ENCODE data around the gene SPIRE2. TPM values are rescaled to one million over a fixed set of nuclear protein-coding genes. Genes with fewer than 3 reads are reported as not detected.

SPIRE2 gene
- total and polyA plus RNA-seq, 7 donors: 0.82 to 44.0 (median 5.3) TPM

DNA sequence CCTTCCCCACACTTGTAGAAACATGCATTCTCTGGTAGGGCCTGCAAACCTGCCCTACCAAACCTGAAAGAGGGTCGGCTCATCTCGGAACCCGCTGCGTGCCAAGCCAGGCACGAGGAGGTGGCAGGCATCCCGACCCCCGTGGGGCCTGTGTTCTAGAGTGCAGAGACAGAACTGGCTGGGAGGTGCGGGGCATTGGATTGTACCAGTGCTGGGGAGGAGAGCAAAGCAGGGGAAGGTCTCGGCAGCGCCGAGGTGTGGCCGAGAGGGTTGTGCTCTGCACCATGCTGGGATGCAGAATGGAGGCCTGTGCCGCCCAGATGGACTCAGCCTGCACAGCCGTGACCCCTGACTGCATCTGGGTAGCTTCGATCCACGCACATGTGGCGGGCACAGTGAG is 72.6 kb downstream of the SPIRE2 start:
- Histone ChIP-seq H3K27ac (no peak overlapping the region), H3K9me3 (no peaks in the 10 kb centered on the region), H3K27me3 (no peaks in the 10 kb centered on the region), H3K4me1 (no peaks in the 10 kb centered on the region), H3K36me3 (peaks cover 45 to 88% (median 74%) of the 10 kb centered on the region in 4 donors), H3K4me3 (no peak overlapping the region)
- DNase-seq: no peak
- WGBS, 2 donors: 96 to 97% methylated on average over 17 of the region's 17 CpGs
- intact Hi-C loops (cut with DNase I): no loop called here
- TF ChIP-seq POLR2A (IDR thresholded peaks at IDR 0.05) (no peak), CTCF (IDR thresholded peaks at IDR 0.05) (no peak), POLR2AphosphoS5 (IDR thresholded peaks at IDR 0.05) (no peak), EP300 (IDR thresholded peaks at IDR 0.05) (no peak)

GRCh38 chr16:89902980-89903379 is 74.7 kb downstream of the SPIRE2 start:
- 95 to 96% methylated on average over 11 of the region's 11 CpGs for WGBS, 2 donors
- no peaks in the 10 kb centered on the region for H3K4me1 ChIP-seq
- peaks cover 56 to 83% (median 70%) of the 10 kb centered on the region in 4 donors for H3K36me3 ChIP-seq
- H3K4me3 ChIP-seq: no peak overlapping the region
- no peak for TF ChIP-seq POLR2A (IDR thresholded peaks at IDR 0.05)
- TF ChIP-seq CTCF (IDR thresholded peaks at IDR 0.05): no peak
- TF ChIP-seq POLR2AphosphoS5 (IDR thresholded peaks at IDR 0.05): no peak
- TF ChIP-seq EP300 (IDR thresholded peaks at IDR 0.05): no peak
- H3K27ac ChIP-seq: no peak overlapping the region
- peak; percentile 63 for DNase-seq
- intact Hi-C loops (cut with DNase I): no loop called here
- no peaks in the 10 kb centered on the region for H3K27me3 ChIP-seq
- no peaks in the 10 kb centered on the region for H3K9me3 ChIP-seq

DNA sequence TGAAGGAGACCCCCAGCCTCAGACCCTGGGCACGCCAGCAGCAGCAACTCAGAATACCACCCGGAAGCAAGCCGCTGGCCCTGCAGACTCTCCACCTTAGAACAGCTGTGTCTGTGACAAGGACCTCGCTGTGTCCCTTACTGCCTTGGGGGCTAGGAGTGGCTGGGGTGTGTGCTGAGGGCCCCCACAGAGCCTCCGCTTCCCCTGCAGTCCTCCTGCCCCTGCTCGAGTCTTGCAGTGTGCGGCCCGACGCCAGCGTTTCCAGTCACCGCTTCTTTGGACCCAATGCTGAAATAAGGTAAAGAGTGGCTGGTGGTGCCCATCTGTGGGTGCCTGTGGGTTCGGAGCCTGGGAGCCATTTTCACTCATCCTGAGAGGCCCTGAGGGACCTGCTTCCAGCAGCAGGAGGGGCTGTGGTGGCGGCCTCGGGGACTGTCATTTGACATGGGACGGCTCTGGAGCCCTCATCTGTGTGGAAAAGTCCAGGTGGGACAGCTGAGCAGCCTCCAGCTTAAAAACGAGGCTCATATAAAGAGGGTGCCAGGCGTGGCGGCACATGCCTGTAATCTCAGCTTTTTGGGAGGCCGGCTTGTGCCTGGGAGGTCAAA is 75.7 kb downstream of the SPIRE2 start:
- no peaks in the 10 kb centered on the region for H3K9me3 ChIP-seq

DNA sequence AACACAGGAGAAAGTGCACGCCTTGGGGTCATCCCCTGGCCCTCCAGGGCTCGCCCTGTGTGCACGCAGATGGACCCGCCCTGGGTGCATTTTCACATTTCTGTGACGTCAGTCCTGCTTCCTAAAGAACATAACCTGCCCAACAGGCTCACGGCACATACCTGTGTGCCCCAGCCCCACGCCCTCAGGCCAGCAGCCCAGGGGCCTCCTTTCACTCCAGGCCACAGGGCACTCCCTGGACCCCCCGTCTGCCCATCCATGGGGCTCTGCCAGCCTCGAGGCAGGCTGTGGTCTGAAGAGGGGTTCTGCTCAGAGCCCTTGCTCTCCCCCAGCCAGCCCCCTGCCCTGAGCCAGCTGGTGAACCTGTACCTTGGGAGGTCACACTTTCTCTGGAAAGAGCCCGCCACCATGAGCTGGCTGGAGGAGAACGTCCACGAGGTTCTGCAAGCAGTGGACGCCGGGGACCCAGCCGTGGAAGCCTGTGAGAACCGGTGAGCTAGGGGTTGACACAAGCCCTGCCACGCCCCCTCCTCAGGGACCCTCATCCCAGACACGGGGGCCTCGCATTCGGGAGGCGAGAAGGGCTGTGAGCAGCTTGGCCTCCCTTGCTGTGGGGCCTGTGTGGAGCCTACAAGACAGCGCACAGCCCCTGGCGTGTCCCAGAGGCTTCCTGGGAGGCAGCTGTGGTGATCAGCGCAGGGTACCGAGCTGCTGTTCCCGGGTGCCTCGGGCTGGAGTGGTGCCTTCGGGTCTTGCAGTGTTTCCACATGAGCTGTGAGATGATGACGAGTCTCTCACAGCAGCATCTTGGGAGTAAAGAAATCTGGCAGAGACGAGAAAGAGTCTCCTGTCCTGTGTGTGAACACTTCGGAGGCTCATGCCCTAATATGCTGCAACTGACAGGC is 76.6 kb downstream of the SPIRE2 start:
- WGBS, 2 donors: 88 to 92% methylated on average over 31 of the region's 31 CpGs
- Histone ChIP-seq H3K4me3 (no peak overlapping the region), H3K4me1 (peaks cover 0 to 2% (median under 1%) of the 10 kb centered on the region in 4 donors), H3K27me3 (no peaks in the 10 kb centered on the region), H3K9me3 (no peaks in the 10 kb centered on the region), H3K27ac (no peak overlapping the region), H3K36me3 (peaks cover 42 to 78% (median 58%) of the 10 kb centered on the region in 4 donors)
- DNase-seq: no peak
- intact Hi-C loops (cut with DNase I): no loop called here
- no peak for TF ChIP-seq CTCF (IDR thresholded peaks at IDR 0.05)
- no peak for TF ChIP-seq EP300 (IDR thresholded peaks at IDR 0.05)
- TF ChIP-seq POLR2A (IDR thresholded peaks at IDR 0.05): no peak
- TF ChIP-seq POLR2AphosphoS5 (IDR thresholded peaks at IDR 0.05): no peak

More for the DNA sequence above, 75.7 kb downstream of the SPIRE2 start:
- no peaks in the 10 kb centered on the region for H3K4me1 ChIP-seq
- DNase-seq: peak; percentile 58
- no peak overlapping the region for H3K27ac ChIP-seq
- TF ChIP-seq POLR2A (IDR thresholded peaks at IDR 0.05): no peak
- TF ChIP-seq POLR2AphosphoS5 (IDR thresholded peaks at IDR 0.05): no peak
- no peak for TF ChIP-seq EP300 (IDR thresholded peaks at IDR 0.05)
- TF ChIP-seq CTCF (IDR thresholded peaks at IDR 0.05): no peak
- no peak overlapping the region for H3K4me3 ChIP-seq
- intact Hi-C loops (cut with DNase I): no loop called here
- 92 to 93% methylated on average over 19 of the region's 19 CpGs for whole genome bisulfite sequencing, 2 donors
- peaks cover 49 to 81% (median 63%) of the 10 kb centered on the region in 4 donors for H3K36me3 ChIP-seq
- H3K27me3 ChIP-seq: no peaks in the 10 kb centered on the region

All from sigmoid colon (tissue), 7 donors.